NCI-H1436 (cell line): Measurements from ENCODE around the gene ATXN7L1.
A peak's percentile ranks its signal among the peaks of the same experiment; 100 is the strongest.
"Not testable (repeated sequence)": the region's sequence is repeated elsewhere in the genome, so short reads cannot be mapped to it uniquely, and the experiment has no call there.

Experiments
- DNase-seq: peaks from one replicate; lab custom pipeline; 2025; lab: John Stamatoyannopoulos, UW

Gene ATXN7L1

DNA sequence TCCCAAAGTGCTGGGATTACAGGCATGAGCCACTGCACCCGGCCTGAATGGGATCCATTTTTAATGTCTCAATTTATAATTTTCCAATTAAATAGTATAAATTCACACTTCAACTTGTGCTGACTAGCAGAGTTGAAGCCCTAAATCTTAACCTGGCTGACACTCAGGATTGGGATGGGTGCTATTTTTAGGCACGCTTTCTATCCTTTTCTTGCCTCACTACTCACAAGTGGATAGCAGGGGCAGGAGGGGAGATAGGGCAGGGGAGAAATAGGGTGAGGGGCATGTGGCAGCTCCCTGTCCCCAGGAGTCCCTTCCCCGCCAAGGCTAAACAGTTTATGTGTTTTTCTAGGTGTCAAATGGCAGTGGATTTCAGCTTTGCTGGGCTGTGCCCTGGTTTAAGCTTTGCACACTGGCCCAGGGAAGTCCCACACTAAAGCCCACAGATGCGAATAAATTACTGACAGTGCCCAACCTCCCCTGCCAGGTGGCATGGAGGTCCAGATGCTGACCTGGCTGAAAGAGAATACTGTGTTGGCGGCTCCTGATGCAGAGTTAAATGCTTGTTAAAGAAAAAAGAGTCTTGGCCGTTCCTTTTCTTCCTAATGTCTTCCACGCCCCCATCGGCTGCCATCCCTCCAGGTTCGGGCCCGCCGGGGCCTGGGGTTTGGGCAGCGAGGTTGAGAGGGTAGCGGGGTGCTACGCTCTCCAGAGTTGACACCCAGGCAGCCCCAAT, 259.0 kb downstream of the ATXN7L1 start:
- DNase-seq: no peak

DNA sequence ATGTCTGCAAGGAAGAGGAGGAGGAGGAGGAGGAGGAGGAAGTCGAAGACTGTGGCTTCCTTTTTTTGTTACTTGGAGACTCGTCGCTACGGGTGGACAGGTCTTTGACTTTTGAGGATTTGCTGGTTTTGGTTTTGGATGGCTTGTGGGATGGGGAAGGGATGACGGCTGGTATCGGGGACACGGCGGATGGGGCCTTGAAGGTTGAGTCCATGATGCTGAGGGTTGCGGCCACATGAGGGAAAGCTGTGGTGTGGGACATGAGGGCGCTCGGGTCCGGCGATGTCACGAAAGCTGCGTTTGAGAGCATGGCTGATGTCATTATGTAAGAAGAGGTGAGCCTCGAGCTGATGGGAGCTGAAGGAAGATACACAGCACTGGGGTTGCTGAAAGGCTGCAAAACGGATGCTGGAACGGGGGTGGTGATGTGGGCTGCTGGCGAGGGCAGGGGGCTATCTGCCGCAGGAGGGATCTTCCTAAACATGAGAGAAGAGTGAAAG, 262.0 kb downstream of the ATXN7L1 start:
- DNase-seq: no peak

DNA sequence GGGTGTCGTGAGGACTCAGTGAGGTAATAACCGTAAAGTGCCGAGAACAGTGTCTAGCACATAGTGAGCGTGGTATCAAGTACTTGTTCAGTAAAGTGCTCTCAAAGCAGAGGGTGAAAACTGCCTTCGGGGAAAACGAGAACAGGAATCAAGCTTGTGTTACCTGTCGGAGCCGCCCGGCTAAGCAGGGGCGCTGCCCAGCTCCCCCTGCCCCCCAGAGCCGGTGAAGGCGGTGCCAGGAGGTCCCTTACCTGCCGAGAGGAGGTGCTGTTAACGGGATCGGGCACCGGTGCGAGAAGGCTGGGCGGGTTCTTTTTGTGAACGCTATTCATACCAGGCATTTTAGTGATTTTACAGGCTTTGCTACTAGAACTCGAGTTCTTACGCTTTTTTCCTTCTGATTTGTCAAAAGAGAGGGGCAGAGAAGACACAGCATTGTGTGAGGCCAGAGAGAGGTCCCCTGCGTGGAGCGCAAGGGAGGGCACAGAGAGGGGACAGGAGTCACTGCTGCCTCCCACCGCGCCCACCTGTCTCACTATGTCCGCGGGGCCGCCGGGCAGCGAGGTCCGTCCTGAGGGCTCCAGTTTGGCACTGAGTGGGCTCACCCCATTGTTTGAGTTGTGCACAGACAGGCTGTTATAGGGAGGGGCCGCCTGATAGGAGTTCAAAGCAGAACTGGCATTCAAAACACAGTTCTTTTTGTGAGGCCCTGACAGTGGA, 262.6 kb downstream of the ATXN7L1 start:
- no peak for DNase-seq

DNA sequence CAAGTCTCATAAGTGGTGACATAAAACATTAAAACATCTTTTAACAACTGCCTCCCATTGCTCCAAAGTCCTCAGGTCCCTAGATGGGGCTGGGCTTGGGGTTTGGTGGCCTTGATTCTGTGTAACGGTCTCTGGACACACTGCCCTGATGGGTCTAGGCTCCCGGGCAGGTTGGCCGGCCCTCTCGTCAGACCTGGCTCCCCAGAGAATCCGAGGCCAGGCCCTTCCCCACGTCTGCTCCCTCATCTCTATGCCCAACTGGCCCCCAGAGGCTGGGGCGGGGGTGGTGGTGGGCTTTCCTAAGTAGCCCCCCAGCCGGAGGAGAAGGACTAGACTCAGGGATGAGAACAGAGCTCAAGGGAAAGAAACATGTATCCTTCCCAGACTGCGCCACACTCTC, 263.6 kb downstream of the ATXN7L1 start:
- DNase-seq: no peak

DNA sequence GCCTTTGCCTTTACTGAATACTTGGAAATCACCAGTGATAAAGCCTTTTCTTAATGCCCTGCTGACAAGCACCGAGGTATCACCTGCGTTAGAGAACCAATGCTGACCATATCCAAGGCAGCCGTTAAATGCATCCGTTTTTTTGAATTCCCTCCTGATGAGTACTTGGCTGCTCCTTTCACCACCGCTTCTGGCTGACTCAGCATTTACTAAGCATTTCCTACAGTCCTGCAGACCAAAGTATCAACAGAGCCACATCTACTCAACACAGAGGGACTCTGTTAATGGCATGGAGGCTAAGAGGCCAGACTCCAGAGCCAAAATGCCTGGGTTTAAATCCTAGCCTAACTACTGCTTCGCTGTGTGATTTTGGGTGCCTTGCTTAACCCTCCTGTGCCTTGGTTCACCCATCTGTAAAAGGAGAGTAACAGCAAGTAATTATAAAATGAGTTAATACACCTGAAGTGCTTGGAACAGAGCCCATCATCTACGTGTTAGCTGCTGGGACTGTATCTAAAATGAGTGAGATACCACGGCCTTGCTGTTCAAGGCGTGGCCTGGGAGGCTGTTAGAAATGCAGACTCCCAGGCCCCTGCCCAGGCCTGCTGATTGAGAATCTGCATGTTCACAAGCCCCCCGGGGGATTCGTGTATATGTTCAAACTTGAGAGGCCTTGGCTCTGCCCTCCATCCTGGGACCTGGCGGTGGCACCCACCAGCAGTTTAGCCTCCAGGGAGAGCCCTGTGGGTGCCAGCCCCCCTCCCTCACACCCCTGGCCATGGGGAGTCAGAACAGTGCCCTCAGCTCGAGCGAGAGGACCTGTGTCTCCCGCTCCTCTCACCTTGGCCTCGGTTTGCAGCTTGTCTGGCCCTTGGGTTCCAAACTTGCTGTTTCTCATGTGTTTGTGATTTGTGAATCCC, 264.3 kb downstream of the ATXN7L1 start:
- no peak for DNase-seq

DNA sequence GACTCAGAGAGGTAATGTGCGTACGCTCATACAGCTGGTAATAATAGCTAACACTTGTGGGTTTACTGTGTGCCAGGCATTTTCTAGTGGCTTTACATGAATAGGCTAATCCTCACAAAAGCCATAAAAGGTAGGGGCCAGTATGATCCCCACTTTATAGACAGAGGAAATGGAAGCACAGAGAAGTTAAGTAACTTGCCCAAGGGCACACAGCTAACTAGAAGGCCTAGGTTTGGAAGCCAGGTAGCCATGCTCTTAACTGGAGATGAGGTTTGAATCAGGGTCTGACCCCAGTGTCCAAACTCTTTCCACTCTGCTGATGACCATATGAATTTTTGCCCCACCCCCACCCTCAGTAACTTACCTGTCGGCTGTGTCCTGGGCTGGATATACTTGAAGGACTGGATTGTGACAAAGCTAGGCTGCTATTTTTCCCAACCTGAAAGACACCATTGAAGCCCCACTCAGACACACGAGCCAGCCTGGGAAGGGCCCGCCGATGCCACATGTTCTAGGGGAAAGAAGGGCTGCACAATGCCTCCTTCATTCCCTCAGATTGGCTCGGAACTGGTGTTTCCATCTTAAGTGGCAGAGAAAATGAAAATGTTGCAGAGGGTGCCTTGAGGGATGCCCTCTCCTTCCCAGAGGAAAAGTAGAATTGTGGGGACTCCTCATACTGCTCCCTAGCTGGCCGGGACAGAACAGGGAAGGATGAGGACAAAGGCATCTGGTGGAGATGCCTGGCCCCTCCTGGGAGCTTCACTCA, 266.1 kb downstream of the ATXN7L1 start:
- DNase-seq: no peak

DNA sequence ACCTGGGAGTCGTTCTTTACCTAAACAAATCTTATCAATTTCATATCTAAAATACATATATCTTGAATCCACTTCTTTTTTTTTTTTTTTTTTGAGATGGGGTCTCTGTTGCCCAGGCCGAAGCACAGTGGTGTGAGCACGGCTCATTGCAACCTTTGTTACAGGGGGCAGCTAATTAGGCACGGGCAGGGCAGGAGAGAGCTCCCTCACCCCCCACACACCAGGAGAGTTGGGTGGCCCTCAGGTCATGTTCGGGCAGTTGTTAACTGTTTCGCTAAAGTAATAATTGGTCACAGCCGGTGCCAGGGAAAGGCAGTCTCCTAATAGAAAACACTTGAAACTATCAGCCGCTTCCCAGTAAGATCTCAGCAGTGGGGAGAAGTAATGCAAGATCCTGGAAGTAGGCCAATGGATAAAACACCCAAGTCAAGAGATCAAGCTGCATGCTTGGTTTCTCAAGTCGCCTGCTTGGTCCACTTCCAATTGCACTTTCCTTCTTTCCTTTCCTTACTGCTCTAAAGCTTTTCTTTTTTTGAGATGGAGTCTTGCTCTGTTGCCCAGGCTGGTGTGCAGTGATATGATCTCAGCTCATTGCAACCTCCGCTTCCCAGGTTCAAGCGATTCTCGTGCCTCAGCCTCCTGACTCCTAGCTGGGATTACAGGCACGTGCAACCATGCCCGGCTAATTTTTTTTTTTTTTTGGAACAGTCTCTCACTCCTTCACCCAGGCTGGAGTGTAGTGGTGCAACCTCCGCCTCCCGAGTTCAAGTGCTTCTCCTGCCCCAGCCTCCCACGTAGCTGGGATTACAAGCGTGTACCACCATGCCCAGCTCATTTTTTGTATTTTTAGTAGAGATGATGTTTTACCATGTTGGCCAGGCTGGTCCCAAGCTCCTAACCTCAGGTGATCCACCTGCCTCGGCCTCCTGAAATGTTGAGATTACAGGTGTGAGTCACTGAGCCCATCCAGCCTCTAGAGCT, 273.8 kb downstream of the ATXN7L1 start:
- no peak for DNase-seq

DNA sequence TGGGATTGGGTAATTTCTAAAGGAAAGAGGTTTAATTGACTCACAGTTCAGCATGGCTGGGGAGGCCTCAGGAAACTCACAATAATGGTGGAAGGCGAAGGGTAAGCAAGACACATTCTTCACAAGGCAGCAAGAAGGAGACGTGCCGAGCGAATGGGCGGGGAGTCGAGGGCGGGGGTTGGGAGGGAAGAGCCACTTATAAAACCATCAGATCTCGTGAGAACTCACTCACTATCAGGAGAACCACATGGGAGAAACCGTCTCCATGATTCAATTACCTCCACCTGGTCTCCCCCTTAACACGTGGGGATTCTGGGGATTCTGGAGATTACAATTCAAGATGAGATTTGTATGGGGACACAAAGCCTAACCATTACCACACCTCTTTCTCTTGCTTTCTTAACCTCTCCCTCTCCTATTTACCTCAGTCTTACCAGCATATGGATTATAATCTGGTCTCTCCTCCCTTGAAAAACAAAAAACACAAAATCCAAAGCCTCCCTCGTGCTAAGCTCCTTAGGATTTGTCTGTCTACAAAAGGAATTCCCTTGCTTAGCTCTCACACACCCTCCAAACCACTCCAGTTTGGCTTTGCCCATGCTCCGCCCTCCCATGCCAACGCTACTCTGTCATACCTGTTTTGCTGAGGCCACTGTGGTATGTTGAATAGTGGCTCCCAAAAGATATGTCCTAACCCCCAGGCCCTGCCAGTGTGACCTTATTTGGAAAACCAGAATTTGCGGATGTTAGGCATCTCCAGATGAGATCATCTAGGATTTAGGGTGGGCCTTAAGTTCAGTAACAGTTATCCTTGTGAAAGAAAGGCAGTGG, 275.5 kb downstream of the ATXN7L1 start:
- no peak for DNase-seq

DNA sequence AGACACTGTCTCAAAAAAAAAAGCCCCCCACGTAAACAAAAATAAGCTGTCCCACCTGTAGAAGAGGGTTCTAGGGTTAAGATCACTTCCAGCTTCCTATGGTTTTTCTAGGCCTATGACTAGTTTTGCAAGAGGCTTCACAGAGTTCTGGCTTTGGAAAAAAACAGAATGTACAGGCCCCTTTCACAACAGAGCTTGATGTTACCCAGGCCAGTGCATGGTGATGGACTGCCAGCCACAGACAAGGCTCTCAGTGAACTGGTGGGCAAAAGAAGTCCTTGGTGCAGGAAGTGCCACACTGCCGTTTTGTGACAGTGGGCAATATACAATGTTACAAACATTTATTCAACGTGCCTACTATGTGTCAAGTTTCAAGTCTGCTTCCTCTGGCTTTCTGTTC, 276.8 kb downstream of the ATXN7L1 start:
- DNase-seq: no peak

DNA sequence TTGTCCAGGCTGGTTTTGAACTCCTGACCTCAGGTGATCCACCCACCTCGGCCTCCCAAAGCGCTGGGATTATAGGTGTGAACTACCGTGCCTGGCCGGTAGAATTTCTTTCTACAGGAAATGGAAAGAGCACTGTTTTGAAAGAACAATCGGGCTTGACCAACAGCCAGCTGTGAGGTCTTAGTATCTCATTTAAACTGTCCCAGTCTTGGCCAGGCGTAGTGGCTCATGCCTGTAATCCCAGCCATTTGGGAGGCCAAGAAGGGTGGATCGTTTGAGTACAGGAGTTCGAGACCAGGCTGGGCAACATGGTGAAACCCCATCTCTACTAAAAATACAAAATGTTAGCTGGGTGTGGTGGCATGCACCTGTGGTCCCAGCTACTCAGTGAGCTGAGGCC, 277.3 kb downstream of the ATXN7L1 start:
- not testable (repeated sequence) for DNase-seq

DNA sequence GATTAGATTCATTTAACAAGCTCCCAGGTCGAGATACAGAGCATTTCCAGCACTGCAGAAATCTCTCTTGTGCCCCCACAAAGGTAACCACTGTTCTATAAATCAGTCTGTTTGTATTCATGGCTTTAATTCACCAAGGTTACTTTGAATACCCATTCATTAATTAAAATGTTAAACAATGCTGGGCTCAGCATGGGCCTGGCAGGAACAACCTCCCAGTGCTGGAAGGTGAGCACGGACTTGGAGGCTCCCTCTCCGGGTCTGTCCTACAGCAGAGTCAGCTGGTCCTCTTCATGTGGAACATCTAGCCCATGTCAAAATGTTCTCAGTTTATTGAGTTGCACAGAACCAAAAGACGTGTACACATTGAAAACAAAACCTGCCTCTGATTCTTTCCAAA, 279.5 kb downstream of the ATXN7L1 start:
- DNase-seq: no peak

DNA sequence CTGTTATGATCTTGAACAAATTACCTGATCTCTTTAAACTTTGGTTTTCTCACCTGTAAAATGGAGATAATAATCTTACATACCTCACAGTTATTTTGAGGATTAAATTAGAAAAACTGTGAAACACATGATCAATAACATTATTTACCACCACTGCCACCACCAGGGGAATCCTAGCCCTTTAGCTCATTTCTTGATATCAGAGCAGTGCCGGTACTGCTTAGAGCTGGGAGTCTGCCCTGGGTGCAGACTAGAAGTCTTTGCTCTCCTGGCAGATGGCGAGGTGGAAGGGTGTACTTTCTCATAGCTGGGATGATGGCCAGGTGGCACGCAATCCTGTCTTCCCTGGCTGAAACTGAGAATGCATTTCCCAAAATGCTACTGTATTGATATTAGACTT, 282.4 kb downstream of the ATXN7L1 start:
- no peak for DNase-seq

DNA sequence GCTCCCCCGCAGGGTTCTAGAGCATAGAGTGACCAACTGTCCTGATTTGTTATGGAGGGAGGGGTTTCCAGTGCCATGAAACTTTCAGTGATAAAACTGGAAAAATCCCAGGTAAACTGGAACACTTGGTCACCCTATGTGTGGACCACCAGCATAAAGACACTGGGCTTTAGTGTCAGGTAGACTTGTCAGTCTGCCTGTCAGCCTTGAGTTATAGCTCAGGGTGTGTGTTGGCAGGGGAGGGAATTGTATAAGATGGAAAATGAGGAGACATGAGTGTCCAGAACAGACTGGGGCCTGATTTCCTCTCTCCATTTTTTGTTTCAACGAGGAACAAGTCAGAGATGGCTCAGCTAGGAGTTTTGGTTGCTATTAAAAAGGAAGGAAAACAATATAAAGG, 284.9 kb downstream of the ATXN7L1 start:
- no peak for DNase-seq

DNA sequence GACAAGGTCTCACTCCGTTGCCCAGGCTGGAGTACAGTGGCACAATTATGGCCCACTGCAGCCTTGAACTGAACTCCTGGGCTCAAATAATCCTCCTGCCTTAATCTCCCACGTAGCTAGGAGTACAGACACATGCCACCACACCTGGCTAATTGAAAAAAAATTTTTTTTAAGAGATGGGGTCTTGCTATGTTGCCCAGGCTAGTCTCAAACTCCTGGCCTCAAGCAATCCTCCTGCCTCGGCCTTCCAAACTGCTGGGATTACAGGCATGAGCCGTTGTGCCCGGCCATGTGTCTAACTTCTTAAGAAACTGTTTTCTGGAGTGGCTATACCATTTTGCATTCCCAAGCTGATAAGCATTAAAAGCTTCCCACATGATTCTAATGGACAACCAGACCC, 285.6 kb downstream of the ATXN7L1 start:
- DNase-seq: no peak

DNA sequence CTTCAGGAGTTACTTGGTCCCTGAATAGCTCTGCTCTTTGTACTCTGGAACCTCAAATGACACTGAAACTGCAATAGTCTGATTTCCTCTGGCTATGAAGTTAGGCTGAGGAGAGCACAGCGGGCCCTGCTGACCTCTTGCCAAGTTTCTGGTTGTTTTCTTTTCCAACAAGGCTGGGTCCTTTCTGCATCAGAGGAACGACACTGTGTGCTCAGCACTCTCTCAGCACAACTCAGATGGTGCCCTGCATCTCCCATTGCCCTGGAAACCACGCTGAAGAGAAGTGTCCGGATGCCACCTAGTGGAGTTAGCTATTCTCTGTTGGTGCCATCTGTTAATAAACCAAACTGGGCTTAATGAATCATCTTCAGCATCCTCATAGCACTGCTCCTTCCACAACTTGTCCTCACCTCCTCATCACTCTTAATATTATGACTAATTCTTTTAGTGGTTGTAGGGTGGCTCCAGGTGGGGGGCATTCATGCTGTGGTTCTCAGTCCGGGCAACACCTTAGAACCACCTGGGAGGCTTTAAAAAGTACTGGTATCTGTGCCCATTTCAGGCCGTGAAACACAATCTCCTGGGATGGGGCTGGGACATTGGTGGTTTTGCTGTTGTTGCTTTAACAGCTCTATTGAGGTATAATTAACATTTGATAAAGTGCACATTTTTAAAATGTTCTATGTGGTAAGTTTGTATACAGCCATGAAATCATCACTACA, 286.9 kb downstream of the ATXN7L1 start:
- peak; percentile 61 for DNase-seq

DNA sequence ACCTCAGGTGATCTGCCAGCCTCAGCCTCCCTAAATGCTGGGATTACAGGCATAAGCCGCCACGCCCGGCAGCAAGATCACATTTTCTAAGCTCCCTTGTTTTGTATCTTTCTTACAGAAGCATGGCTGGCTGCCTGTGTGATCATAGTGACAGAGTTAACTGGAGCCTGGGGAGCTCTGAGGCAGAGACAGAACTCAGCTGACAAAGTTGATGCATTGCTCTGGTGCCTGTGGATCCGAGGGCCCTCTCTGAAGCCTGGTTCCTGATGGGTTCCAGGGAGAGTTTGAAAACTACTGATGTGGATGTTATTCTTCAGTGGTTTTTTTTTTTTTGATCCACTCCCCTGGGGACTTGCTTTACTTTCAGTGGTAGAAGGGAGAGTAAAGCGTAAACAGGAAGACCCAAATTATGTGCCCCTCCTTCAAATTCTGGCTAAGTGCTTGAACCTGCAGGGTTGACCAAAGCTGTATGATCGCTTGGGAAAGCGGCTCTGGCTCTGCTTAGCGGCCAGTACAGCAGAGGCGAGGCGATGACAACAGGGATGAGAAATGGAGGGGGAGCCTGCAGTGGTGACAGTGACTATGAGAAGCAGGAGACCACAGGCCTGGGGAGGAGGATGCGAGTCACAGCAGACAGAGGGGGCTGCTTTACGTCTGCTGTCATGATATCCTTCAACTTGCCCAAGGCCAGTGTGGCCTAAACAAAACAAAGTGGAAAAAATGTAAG, 288.3 kb downstream of the ATXN7L1 start:
- no peak for DNase-seq

DNA sequence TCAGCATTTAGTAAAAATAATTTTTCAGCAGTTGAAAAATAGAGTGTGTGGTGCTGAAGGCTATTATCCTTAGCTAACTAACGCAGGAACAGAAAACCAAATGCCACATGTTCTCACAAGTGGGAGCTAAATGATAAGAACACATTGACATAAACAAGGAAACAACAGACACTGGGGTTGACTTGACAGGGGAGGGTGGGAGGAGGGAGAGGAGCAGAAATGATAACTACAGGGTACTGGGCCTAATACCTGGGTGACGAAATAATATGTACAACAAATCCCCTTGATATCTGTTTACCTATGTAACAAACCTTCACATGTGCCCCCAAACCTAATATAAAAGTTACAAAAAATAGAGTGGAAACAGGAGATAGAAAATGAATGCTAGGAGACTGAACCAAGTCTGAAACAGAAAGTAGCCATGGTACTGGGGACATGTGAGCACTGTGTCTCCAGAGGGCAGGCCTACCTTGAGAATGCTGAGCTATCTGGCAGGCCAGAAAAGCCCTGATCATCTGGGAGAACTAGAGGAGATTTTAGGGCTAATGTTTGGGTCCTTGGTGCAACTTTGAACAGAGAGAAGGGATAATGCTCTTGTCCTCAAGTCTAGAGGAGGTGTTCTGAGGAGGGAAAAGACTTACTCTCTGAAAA, 290.4 kb downstream of the ATXN7L1 start:
- DNase-seq: no peak

DNA sequence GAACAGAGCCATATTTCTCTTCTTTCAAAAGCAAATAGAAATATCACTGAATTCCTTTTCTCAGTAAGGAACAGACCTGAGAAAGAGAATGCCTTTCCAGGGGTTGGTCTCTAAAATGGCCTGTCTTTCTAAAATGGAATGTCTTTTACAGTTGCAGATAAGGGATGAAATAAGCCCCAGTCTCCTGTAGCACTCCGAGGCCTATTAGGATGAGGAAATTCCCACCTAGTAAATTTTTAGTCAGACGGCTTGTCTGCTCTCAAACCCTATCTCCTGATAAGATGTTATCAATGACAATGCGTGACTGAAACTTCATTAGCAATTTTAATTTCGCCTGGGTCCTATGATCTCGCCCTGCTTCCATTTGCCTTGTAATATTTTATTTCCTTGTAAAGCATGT, 292.2 kb downstream of the ATXN7L1 start:
- DNase-seq: no peak
